ENCODE results near the gene CEP112.

- no peak for TF ChIP-seq NR3C1 (CRISPR knock-in tag; conservative IDR thresholded peaks at IDR 0.05; ENCODE audit: low read depth)
- TF ChIP-seq CTCF (IDR thresholded peaks at IDR 0.05): no peak
- TF ChIP-seq ATF2 (CRISPR knock-in tag; IDR thresholded peaks at IDR 0.05; ENCODE audit: borderline replicate concordance, low read depth): no peak
- TF ChIP-seq ZBTB21 (CRISPR knock-in tag; IDR thresholded peaks at IDR 0.05; ENCODE audit: borderline replicate concordance): no peak
- no peak for TF ChIP-seq NFYB (CRISPR knock-in tag; conservative IDR thresholded peaks at IDR 0.05; ENCODE audit: low read depth)
- no peak for TF ChIP-seq ZNF416 (CRISPR knock-in tag; IDR thresholded peaks at IDR 0.05)
- no peak for TF ChIP-seq ZNF138 (CRISPR knock-in tag; conservative IDR thresholded peaks at IDR 0.05)
Measured at GRCh38 chr17:65588181-65588808, 603.6 kb downstream of the CEP112 start.

Measured in WTC11 (cell line).